H1 (cell line): ENCODE measurements around the gene RALGAPA2.

ENCODE experiments used
- SRF ChIP-seq: IDR thresholded peaks from 2 replicates; pipeline ENCODE4 v1.6.1; 2011; ENCODE audit warnings: mild to moderate bottlenecking, low read depth, low read length, moderate library complexity
- TF ChIP-seq, protein P1 (sequence below), 3 experiments: IDR thresholded peaks; 1 replicate in 2 of 3; 2 replicates in 1 of 3; pipeline versions ENCODE4 v1.5.1 to v1.6.1; 2011; ENCODE audit warnings: low read length in 3 of 3, mild to moderate bottlenecking in 3 of 3, inconsistent platforms in 2 of 3, low read depth in 1 of 3, moderate library complexity in 1 of 3; ENCODE audit not compliant: insufficient read depth in 1 of 3; ENCODE audit errors: control extremely low read depth in 1 of 3
- TF ChIP-seq, protein P2 (sequence below): IDR thresholded peaks from 2 replicates; pipeline ENCODE4 v1.6.1; 2011; ENCODE audit warnings: low read depth, mild to moderate bottlenecking, low read length; ENCODE audit not compliant: insufficient read depth

DNA sequence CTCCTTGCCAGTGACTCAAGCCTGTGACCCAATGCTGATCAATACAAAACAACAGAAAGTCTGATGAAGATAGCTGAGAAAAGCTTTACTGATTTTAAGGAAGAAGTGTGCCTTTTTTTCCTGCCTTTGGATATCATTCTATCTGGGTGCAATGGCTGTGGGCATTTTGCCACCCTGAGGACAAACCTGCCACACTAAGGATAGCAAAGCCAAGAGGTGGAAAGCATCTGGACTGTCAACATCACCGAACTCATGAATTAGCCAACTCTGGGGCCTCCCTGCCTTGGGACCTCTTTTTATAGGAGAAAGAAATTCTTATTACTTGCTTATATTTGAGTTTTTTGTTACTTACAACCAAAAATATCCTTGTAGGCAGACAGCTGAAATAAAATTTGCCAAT lies 19.9 kb downstream of the RALGAPA2 start:
- TF ChIP-seq SRF, result no peak
- TF ChIP-seq, protein P1, sequence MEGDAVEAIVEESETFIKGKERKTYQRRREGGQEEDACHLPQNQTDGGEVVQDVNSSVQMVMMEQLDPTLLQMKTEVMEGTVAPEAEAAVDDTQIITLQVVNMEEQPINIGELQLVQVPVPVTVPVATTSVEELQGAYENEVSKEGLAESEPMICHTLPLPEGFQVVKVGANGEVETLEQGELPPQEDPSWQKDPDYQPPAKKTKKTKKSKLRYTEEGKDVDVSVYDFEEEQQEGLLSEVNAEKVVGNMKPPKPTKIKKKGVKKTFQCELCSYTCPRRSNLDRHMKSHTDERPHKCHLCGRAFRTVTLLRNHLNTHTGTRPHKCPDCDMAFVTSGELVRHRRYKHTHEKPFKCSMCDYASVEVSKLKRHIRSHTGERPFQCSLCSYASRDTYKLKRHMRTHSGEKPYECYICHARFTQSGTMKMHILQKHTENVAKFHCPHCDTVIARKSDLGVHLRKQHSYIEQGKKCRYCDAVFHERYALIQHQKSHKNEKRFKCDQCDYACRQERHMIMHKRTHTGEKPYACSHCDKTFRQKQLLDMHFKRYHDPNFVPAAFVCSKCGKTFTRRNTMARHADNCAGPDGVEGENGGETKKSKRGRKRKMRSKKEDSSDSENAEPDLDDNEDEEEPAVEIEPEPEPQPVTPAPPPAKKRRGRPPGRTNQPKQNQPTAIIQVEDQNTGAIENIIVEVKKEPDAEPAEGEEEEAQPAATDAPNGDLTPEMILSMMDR (IDR thresholded peaks at IDR 0.05; ENCODE audit: control extremely low read depth in 1 of 3, insufficient read depth in 1 of 3, low read depth in 1 of 3, low read length in 3 of 3), result no peak
- TF ChIP-seq, protein P2, sequence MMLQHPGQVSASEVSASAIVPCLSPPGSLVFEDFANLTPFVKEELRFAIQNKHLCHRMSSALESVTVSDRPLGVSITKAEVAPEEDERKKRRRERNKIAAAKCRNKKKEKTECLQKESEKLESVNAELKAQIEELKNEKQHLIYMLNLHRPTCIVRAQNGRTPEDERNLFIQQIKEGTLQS, result no peak
